HepG2 (cell line): Measurements from ENCODE around the gene ZDHHC24.

ENCODE experiments used
- ARNTL ChIP-seq: sonication (generic); formaldehyde crosslinking; IDR thresholded peaks from 2 replicates; pipeline ENCODE4 v1.4.0; 2020; ENCODE audit warnings: mild to moderate bottlenecking, missing genetic modification reagents
- CTCF ChIP-seq: sonication (generic); formaldehyde crosslinking; IDR thresholded peaks from 2 replicates; pipeline ENCODE4 v1.5.0; 2020; ENCODE audit warnings: mild to moderate bottlenecking, missing genetic modification reagents, moderate library complexity
- DDIT3 ChIP-seq: sonication (generic); formaldehyde crosslinking; IDR thresholded peaks from 2 replicates; pipeline ENCODE4 v1.4.0; 2020; ENCODE audit warnings: mild to moderate bottlenecking, missing genetic modification reagents
- DR1 ChIP-seq: sonication (generic); formaldehyde crosslinking; IDR thresholded peaks from 2 replicates; pipeline ENCODE4 v1.8.0; 2021; ENCODE audit warnings: mild to moderate bottlenecking, missing genetic modification reagents, inconsistent platforms
- ELF4 ChIP-seq: sonication (generic); formaldehyde crosslinking; IDR thresholded peaks from 2 replicates; pipeline ENCODE4 v1.5.0; 2020; ENCODE audit warnings: missing genetic modification reagents, mild to moderate bottlenecking, moderate library complexity, borderline replicate concordance
- NFYB ChIP-seq: sonication (generic); formaldehyde crosslinking; IDR thresholded peaks from 2 replicates; pipeline ENCODE4 v1.4.0; 2020; ENCODE audit warnings: missing genetic modification reagents
- POLR2AphosphoS5 ChIP-seq: IDR thresholded peaks from 2 replicates; pipeline ENCODE4 v1.6.1; 2012; ENCODE audit warnings: low read depth, low read length
- SCMH1 ChIP-seq: sonication (generic); formaldehyde crosslinking; IDR thresholded peaks from 2 replicates; pipeline ENCODE4 v1.9.0; 2021; ENCODE audit warnings: missing genetic modification reagents, mild to moderate bottlenecking, borderline replicate concordance
- TAF1 ChIP-seq: sonication (generic); formaldehyde crosslinking; IDR thresholded peaks from 2 replicates; pipeline ENCODE4 v1.4.0; 2020; ENCODE audit warnings: missing genetic modification reagents
- YY1 ChIP-seq: IDR thresholded peaks from 2 replicates; pipeline ENCODE4 v1.6.1; 2011; ENCODE audit warnings: low read length, low read depth, moderate library complexity, mild to moderate bottlenecking; ENCODE audit not compliant: insufficient read depth, insufficient replicate concordance
- ZNF24 ChIP-seq: fragments of 450-650 bp; IDR thresholded peaks from 2 replicates; pipeline ENCODE4 v1.6.1; 2017; ENCODE audit warnings: antibody characterized with exemption, mild to moderate bottlenecking
- ZNF513 ChIP-seq: sonication (generic); formaldehyde crosslinking; conservative IDR thresholded peaks from 2 replicates; pipeline ENCODE4 v1.5.0; 2020; ENCODE audit warnings: missing genetic modification reagents

GRCh38 chr11:66595245-66595904, 49.5 kb upstream of the ZDHHC24 start:
- TF ChIP-seq ZNF513 (CRISPR knock-in tag): no peak
- no peak for TF ChIP-seq ZNF24
- no peak for TF ChIP-seq CTCF (CRISPR knock-in tag)
- TF ChIP-seq ARNTL (CRISPR knock-in tag): no peak
- no peak for TF ChIP-seq SCMH1 (CRISPR knock-in tag)
- TF ChIP-seq NFYB (CRISPR knock-in tag): no peak
- TF ChIP-seq YY1: no peak
- TF ChIP-seq ELF4 (CRISPR knock-in tag): no peak
- TF ChIP-seq POLR2AphosphoS5: no peak
- no peak for TF ChIP-seq TAF1 (CRISPR knock-in tag)
- TF ChIP-seq DR1: no peak
- TF ChIP-seq DDIT3: no peak
